Measurements from ENCODE around the gene KCTD16. TPM values are rescaled to one million over a fixed set of nuclear protein-coding genes. Genes with fewer than 3 reads are reported as not detected.

Gene KCTD16
- total RNA-seq, 1 donor from 2014 or later = 24.3 TPM

- H3K27me3 Mint-ChIP-seq = no peaks in the 10 kb centered on the region
- peaks cover 19% of the 10 kb centered on the region for H3K9me3 Mint-ChIP-seq (ENCODE audit: low read depth)
- peak; percentile 34 for TF ChIP-seq CTCF (IDR thresholded peaks at IDR 0.05; ENCODE audit: unreplicated experiment)
- peak overlapping the region; percentile 21 for H3K4me3 Mint-ChIP-seq (ENCODE audit: low read depth)
- H3K36me3 Mint-ChIP-seq (ENCODE audit: insufficient read depth) = peaks cover 14% of the 10 kb centered on the region
- peak overlapping the region; percentile 84 for H3K27ac Mint-ChIP-seq
- no peak for DNase-seq (ENCODE audit: low spot score, unreplicated experiment)
- peaks cover 55% of the 10 kb centered on the region for H3K4me1 Mint-ChIP-seq (ENCODE audit: low read depth)
Observed at GRCh38 chr5:144487207-144487606, 316.5 kb downstream of the KCTD16 start.

GRCh38 chr5:144487761-144488160 is 317.1 kb downstream of the KCTD16 start:
- no peaks in the 10 kb centered on the region for H3K27me3 Mint-ChIP-seq
- H3K9me3 Mint-ChIP-seq (ENCODE audit: low read depth) = peaks cover 22% of the 10 kb centered on the region
- DNase-seq (ENCODE audit: low spot score, unreplicated experiment) = no peak
- peak overlapping the region; percentile 84 for H3K27ac Mint-ChIP-seq
- no peak overlapping the region for H3K4me3 Mint-ChIP-seq (ENCODE audit: low read depth)
- TF ChIP-seq CTCF (IDR thresholded peaks at IDR 0.05; ENCODE audit: unreplicated experiment) = no peak
- peaks cover 16% of the 10 kb centered on the region for H3K36me3 Mint-ChIP-seq (ENCODE audit: insufficient read depth)
- peaks cover 55% of the 10 kb centered on the region for H3K4me1 Mint-ChIP-seq (ENCODE audit: low read depth)

- H3K9me3 Mint-ChIP-seq (ENCODE audit: low read depth) = peaks cover 25% of the 10 kb centered on the region
- H3K27ac Mint-ChIP-seq = no peak overlapping the region
- no peak for TF ChIP-seq CTCF (IDR thresholded peaks at IDR 0.05; ENCODE audit: unreplicated experiment)
- no peak for DNase-seq (ENCODE audit: low spot score, unreplicated experiment)
- peaks cover 29% of the 10 kb centered on the region for H3K4me1 Mint-ChIP-seq (ENCODE audit: low read depth)
- H3K36me3 Mint-ChIP-seq (ENCODE audit: insufficient read depth) = peaks cover 18% of the 10 kb centered on the region
- H3K27me3 Mint-ChIP-seq = no peaks in the 10 kb centered on the region
- H3K4me3 Mint-ChIP-seq (ENCODE audit: low read depth) = no peak overlapping the region
Observed at GRCh38 chr5:144503123-144503522, 332.4 kb downstream of the KCTD16 start.

GRCh38 chr5:144504929-144505577 is 334.4 kb downstream of the KCTD16 start:
- Mint-ChIP-seq H3K36me3 (ENCODE audit: insufficient read depth) (peaks cover 15% of the 10 kb centered on the region), H3K4me3 (ENCODE audit: low read depth) (no peak overlapping the region), H3K27ac (no peak overlapping the region), H3K4me1 (ENCODE audit: low read depth) (peaks cover 30% of the 10 kb centered on the region), H3K9me3 (ENCODE audit: low read depth) (peaks cover 14% of the 10 kb centered on the region), H3K27me3 (no peaks in the 10 kb centered on the region)
- DNase-seq (ENCODE audit: low spot score, unreplicated experiment) = no peak
- TF ChIP-seq CTCF (IDR thresholded peaks at IDR 0.05; ENCODE audit: unreplicated experiment) = no peak

GRCh38 chr5:144510845-144511579 is 340.3 kb downstream of the KCTD16 start:
- Mint-ChIP-seq H3K36me3 (ENCODE audit: insufficient read depth) (peaks cover 25% of the 10 kb centered on the region), H3K27me3 (no peaks in the 10 kb centered on the region), H3K9me3 (ENCODE audit: low read depth) (peaks cover 27% of the 10 kb centered on the region), H3K4me1 (ENCODE audit: low read depth) (peaks cover 30% of the 10 kb centered on the region), H3K27ac (peak overlapping the region; percentile 96), H3K4me3 (ENCODE audit: low read depth) (no peak overlapping the region)
- DNase-seq (ENCODE audit: low spot score, unreplicated experiment) = no peak
- TF ChIP-seq CTCF (IDR thresholded peaks at IDR 0.05; ENCODE audit: unreplicated experiment) = no peak

Measured in progenitor cell of endocrine pancreas (in vitro differentiated cells).